GM19455 (cell line): ENCODE results near the gene SYT12.
"Not testable (repeated sequence)": the region's sequence is repeated elsewhere in the genome, so short reads cannot be mapped to it uniquely, and the experiment has no call there.

Source experiments
- ATAC-seq: cut with Tn5 transposase; IDR thresholded peaks from one replicate; pipeline ENCODE4 v1.9.1; 2021; ENCODE audit not compliant: unreplicated experiment

The SYT12 gene

DNA sequence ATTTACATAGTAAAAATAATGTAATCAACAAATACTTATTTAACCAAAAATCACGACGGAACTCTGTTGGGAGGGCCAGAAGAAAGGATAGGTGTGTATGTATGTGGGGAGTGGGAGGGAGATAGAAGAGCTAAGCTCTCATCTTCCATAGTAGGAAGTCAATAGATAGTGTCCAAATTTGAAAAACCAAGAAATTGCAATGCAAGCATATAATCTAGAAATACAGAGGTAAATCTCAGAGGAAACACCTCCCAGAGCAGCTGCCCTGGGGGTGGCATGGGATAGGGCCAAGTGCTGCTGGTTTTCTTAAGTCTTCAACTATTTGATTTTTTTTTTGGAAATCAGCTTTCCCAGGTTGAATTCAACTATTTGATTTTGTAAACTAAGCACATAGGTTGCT lies 30.9 kb upstream of the SYT12 start:
- ATAC-seq = no peak

DNA sequence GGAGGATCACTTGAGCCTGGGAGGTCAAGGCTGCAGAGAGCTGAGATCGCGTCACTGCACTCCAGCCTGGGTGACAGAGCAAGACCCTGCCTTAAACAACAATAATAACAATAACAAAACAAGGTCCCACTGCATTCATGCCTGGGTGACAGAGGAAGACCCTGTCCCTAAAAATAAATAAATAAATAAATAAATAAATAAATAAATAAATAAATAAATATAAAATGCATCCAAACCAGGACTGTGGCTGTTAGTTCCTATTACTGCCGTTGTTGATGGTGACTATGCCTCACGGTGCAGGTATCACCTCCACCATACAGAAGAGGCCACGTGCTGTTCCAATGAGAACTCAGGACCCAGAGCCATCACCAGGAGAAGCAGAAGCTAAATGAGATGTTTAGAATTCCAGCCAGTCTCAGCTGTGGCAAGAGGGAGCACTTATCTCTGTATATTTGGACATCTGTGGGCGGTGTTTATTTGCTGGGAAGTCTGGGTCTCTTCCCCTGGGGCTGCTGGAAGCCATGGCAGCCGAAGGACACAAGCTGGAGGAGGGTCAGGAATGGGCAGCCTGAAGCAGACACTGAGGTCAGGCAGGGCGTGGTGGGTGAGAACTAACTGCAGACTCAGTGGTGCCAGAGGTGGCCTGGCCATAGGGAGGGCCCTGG lies 26.2 kb upstream of the SYT12 start:
- no peak for ATAC-seq

DNA sequence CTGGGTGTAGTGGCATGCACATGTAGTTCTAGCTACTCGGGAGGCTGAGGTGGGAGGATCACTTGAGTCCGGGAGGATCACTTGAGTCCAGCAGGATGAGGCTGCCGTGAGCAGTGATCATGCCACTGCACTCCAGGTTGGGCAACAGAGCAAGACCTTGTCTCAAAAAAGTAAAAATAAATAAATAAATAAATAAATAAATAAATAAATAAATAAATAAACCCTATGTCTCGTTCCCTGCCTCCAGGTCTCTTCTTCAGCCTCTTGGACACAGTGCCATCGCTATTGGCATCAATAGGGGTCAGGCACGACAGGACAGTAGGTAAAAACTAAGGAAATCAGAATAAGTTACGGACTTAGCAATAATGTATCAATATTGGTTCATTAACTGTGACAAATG lies 23.4 kb upstream of the SYT12 start:
- no peak for ATAC-seq

DNA sequence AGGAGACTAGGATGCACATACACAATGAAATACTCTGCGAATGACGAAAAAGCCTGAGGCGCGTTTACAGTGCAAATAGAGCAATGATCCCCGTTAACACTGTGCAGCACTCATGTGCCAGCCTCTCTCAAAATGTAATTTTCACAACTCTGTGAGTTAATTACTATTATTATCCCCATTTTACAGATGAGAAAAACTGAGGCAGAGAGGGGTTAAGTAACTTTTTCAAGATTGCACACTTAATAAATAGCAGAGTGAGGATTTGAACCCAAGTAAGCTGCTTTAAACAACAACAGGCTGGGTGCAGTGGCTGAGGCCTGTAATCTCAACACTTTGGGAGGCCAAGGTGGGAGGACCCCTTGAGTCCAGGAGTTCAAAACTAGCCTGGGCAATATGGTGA lies 21.6 kb upstream of the SYT12 start:
- ATAC-seq = no peak

GRCh38 chr11:67002297-67002913 lies 20.5 kb upstream of the SYT12 start:
- no peak for ATAC-seq

DNA sequence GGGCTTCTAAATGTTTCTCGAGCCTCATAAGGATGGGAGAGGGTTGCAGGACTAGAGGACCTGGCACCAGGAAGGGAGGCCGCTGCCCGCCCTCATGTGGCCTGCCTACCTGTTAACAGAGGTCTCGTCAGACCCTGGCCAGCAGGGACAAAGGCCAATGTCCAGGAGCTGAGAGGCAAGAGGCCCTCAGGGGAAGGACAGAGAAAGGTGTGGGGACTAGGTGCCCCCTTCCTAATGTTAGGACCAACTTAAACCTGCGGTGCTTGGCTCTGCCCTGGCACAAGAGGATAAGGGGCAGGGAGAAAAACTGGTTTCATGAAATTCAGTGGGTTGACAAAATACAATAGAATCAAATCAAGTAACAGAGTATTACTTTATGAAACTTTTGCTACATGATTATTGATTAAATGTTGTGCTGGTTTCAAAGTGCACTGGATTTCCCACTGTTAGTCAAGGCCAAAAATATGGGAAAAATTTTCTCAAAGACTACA lies 20.0 kb upstream of the SYT12 start:
- ATAC-seq = no peak

- not testable (repeated sequence) for ATAC-seq
Measured at GRCh38 chr11:67005200-67005599, 17.7 kb upstream of the SYT12 start.

- ATAC-seq = no peak
Measured at GRCh38 chr11:67006029-67006884, 16.7 kb upstream of the SYT12 start.

DNA sequence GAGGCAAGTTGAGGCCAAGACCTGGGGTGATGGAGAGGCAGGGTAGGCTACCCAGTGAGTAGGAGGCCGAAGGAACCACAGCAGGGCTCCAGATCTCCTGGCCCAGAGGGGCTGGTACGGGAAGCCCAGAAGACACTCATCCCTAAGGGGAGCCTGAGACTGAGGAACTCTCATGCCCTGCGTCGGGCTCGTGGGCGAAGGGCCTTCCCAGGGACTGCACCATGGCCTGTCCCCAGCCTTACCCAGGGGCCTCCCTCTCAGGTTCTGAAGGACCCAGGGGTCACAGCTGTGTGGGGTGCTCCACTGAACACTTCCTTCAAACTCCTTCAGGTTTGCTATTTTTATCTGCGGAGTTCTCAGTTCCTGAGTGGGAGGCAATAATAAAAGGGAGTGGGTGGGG lies 15.8 kb upstream of the SYT12 start:
- ATAC-seq = no peak

GRCh38 chr11:67010296-67010905 lies 12.5 kb upstream of the SYT12 start:
- ATAC-seq = no peak

DNA sequence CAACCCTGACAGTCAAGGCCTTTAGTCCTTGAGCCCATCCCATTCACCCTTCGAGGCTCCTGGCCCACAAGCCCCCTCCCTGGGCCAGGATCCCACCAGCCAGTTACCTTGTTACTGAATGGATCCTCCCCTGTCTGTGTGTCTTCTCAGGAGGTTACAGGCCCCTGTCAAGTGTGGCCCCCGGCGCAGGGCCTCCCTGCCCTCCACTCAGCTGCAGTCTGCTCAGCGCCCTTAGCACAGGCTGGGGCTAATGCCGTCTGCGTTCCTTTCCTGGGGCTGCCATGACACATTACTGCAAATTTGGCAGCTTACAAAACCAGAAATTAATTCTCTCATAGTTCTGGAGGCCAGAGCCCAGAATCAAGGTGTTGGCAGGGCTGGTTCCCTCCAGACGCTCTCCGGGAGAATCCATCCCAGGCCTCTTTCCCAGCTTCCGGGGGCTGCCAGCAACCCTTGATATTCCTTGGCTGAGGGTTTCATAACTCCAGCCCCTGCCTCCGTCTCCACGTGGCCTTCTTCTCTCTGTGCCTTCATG lies 9.4 kb upstream of the SYT12 start:
- no peak for ATAC-seq

DNA sequence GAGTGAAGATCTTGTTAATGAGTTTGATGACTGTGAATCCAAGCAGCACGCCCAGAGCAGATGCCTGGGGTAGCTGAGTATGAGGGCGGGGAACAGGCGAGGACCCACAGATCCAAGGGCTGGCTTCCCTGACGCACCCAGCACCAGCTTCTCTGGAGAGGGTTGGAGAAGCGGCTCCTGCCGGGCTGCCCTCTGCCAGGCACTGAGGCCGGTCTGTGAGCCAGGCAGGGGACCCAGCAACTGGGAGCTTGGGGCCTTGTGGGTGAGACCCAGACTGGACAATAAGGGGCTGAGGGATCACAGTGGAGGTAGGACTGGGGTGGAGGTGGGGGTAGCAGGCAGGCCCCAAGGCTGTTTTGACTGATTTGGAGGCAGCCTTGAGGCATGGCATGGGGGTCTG lies 8.6 kb upstream of the SYT12 start:
- ATAC-seq = no peak

DNA sequence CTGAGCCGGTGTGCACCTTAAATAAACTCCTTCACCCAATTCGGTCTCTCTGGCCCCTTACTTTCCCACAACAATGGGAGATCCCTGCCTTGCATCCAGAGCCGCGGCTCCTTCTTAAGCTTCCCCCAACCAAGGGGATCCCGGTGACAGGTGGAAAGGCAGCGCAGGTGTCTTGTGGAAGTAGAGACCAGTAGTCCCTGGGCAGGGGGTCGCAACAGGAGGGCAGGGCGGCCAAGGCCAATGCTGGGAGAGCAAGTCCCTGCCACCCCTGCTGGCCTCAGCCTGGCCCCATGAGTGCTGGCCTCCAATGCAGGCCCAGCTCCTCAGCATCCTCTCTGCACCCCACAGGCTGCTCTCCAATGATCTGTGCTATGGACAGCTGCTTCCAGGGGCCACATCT lies 7.9 kb upstream of the SYT12 start:
- ATAC-seq = no peak

GRCh38 chr11:67016550-67016949 lies 6.4 kb upstream of the SYT12 start:
- ATAC-seq = no peak

- no peak for ATAC-seq
Measured at GRCh38 chr11:67020949-67021348, 2.0 kb upstream of the SYT12 start.

- ATAC-seq = no peak
Measured at GRCh38 chr11:67022341-67022933, 497 bp upstream of the SYT12 start.

- ATAC-seq = no peak
Measured at GRCh38 chr11:67023957-67024353, 1.0 kb downstream of the SYT12 start.

DNA sequence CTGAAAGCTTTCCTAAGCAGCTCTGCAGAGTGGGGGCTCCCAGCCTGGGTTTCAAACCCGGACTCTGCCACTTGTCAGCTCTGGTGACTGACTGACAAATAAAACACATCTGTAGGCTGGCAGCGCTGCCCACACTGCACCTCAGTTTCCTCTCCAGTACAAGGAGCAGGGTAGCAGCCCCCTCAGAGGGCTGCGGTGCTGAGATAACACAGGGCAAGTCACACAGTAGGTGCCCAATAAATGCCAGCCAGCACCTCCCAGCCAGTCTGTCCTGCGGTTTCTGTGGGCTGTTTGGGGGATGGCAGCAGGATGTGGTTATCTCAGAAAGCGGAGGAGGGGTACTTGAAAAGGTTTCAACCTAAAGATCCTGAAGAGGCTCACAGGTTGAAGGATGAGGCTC lies 1.5 kb downstream of the SYT12 start:
- ATAC-seq = no peak

DNA sequence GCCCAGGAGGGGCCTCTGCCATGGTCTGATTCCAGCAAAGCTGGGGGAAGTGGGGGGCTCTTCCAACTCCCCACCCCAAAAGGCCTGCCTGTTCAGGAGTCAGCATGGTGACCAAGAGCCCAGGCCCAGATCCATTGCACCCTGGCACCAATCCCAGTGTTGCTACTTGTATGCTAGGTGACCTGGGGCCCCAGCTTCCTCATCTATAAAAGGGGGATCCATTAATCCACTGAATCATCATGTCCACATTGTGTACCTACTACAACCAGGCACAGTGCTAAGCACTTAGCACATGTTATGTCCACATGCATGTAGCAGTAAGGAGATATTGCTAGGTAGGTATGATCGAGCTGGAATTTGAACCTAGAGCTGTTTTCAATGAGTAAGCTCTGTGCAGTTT lies 2.0 kb downstream of the SYT12 start:
- no peak for ATAC-seq

DNA sequence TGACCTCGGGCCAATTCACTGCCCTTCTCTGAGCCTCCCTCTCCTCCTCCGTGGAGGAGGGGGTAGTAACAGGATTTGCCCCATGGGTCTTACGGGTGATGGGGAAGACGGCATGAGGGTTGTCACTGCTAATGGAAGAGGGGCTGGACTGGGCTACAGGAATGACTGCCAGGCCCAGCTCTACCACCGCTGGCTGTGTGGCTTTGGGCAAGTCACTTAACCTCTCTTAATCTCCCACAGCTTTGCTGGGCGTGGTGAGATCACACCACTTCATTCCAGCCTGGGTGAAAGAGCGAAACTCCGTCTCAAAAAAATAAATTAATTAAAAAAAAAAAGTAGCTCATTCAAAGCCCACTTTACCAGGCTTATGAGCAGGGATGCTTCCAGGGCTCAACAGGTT lies 2.8 kb downstream of the SYT12 start:
- no peak for ATAC-seq

DNA sequence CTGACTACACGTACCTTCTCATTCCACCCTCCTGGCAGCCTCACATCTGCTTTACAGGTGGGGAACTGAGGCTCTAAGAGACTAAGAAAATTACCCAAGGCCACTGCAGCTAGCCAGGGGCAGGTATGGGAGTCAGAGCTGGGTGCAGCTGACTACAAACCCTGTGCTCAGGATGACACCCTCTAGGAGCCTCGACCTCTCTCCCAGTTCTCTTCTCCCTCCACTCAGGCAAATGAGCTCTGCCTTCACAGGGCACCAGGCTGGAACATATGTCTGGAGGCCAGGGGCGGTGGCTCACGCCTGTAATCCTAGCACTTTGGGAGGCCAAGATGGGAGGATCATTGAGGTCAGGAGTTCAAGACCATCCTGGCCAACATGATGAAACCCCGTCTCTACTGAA lies 4.0 kb downstream of the SYT12 start:
- no peak for ATAC-seq
